ENCODE measurements around the gene MOB1B. TPM values are rescaled to one million over a fixed set of nuclear protein-coding genes. Genes with fewer than 3 reads are reported as not detected.

MOB1B gene
- total RNA-seq, 1 donor from 2014 or later, result 30.6 TPM

- Mint-ChIP-seq H3K4me1 (no peaks in the 10 kb centered on the region), H3K4me3 (no peak overlapping the region), H3K27ac (no peak overlapping the region), H3K27me3 (ENCODE audit: insufficient read depth, low read depth) (peaks cover 3% of the 10 kb centered on the region), H3K9me3 (peaks cover 40% of the 10 kb centered on the region), H3K36me3 (peaks cover 51% of the 10 kb centered on the region)
- H3K9me3 ChIP-seq (ENCODE audit: low read depth), result no peaks in the 10 kb centered on the region
- no peak overlapping the region for H3K9ac ChIP-seq
- no peaks in the 10 kb centered on the region for H3K4me1 ChIP-seq
- H3K4me2 ChIP-seq, result no peak overlapping the region
- peaks cover 91% of the 10 kb centered on the region for H3K79me2 ChIP-seq (ENCODE audit: low read depth)
- DNase-seq (ENCODE audit: low spot score), result no peak
- H2AFZ ChIP-seq (replicated peaks), result no peak overlapping the region
- no peak overlapping the region for H3K4me3 ChIP-seq
- peaks cover 8% of the 10 kb centered on the region for H4K20me1 ChIP-seq (ENCODE audit: low read depth)
- H3K36me3 ChIP-seq, result no peaks in the 10 kb centered on the region
- TF ChIP-seq EZH2phosphoT487 (IDR thresholded peaks at IDR 0.05) (no peak), CTCF (IDR thresholded peaks at IDR 0.05) (no peak), EZH2 (IDR thresholded peaks at IDR 0.05) (no peak)
- no peaks in the 10 kb centered on the region for H3F3A ChIP-seq (ENCODE audit: low read depth)
- H3K27me3 ChIP-seq, result no peaks in the 10 kb centered on the region
- H3K27ac ChIP-seq, result no peak overlapping the region
Measured at GRCh38 chr4:70936200-70936787, 34.1 kb downstream of the MOB1B start.

GRCh38 chr4:70938086-70938485 lies 35.9 kb downstream of the MOB1B start:
- H3K9ac ChIP-seq, result no peak overlapping the region

GRCh38 chr4:70940134-70940533 lies 38.0 kb downstream of the MOB1B start:
- Mint-ChIP-seq H3K4me3 (no peak overlapping the region), H3K9me3 (peaks cover 36% of the 10 kb centered on the region), H3K27ac (no peak overlapping the region), H3K27me3 (ENCODE audit: insufficient read depth, low read depth) (peaks cover 5% of the 10 kb centered on the region), H3K4me1 (no peaks in the 10 kb centered on the region), H3K36me3 (peaks cover 46% of the 10 kb centered on the region)
- DNase-seq (ENCODE audit: low spot score), result no peak
- no peak overlapping the region for H3K9ac ChIP-seq
- H4K20me1 ChIP-seq (ENCODE audit: low read depth), result peaks cover 11% of the 10 kb centered on the region
- H3K9me3 ChIP-seq (ENCODE audit: low read depth), result no peaks in the 10 kb centered on the region
- no peaks in the 10 kb centered on the region for H3K27me3 ChIP-seq
- H2AFZ ChIP-seq (replicated peaks), result no peak overlapping the region
- no peaks in the 10 kb centered on the region for H3K36me3 ChIP-seq
- H3F3A ChIP-seq (ENCODE audit: low read depth), result no peaks in the 10 kb centered on the region
- no peak overlapping the region for H3K4me3 ChIP-seq
- no peak overlapping the region for H3K4me2 ChIP-seq
- TF ChIP-seq CTCF (IDR thresholded peaks at IDR 0.05), result no peak
- no peak for TF ChIP-seq EZH2 (IDR thresholded peaks at IDR 0.05)
- no peak for TF ChIP-seq EZH2phosphoT487 (IDR thresholded peaks at IDR 0.05)
- H3K4me1 ChIP-seq, result no peaks in the 10 kb centered on the region
- no peak overlapping the region for H3K27ac ChIP-seq
- H3K79me2 ChIP-seq (ENCODE audit: low read depth), result peaks cover 86% of the 10 kb centered on the region

More at GRCh38 chr4:70938086-70938485, 35.9 kb downstream of the MOB1B start:
- H3K27me3 Mint-ChIP-seq (ENCODE audit: insufficient read depth, low read depth), result peaks cover 3% of the 10 kb centered on the region
- no peaks in the 10 kb centered on the region for H3K36me3 ChIP-seq
- no peak for DNase-seq (ENCODE audit: low spot score)
- TF ChIP-seq CTCF (IDR thresholded peaks at IDR 0.05), result no peak
- no peak for TF ChIP-seq EZH2phosphoT487 (IDR thresholded peaks at IDR 0.05)
- no peak for TF ChIP-seq EZH2 (IDR thresholded peaks at IDR 0.05)
- no peaks in the 10 kb centered on the region for H3K4me1 Mint-ChIP-seq
- H3K4me3 ChIP-seq, result no peak overlapping the region
- H3K27ac ChIP-seq, result no peak overlapping the region
- no peaks in the 10 kb centered on the region for H3K9me3 ChIP-seq (ENCODE audit: low read depth)
- H4K20me1 ChIP-seq (ENCODE audit: low read depth), result peaks cover 8% of the 10 kb centered on the region
- H3K27ac Mint-ChIP-seq, result no peak overlapping the region
- no peaks in the 10 kb centered on the region for H3F3A ChIP-seq (ENCODE audit: low read depth)
- H3K27me3 ChIP-seq, result no peaks in the 10 kb centered on the region
- peaks cover 40% of the 10 kb centered on the region for H3K36me3 Mint-ChIP-seq
- no peak overlapping the region for H3K4me3 Mint-ChIP-seq
- peaks cover 36% of the 10 kb centered on the region for H3K9me3 Mint-ChIP-seq
- no peaks in the 10 kb centered on the region for H3K4me1 ChIP-seq
- H3K4me2 ChIP-seq, result no peak overlapping the region
- H2AFZ ChIP-seq (replicated peaks), result no peak overlapping the region
- peaks cover 90% of the 10 kb centered on the region for H3K79me2 ChIP-seq (ENCODE audit: low read depth)
